ENCODE measurements around the gene ODAPH.
"Not testable (repeated sequence)": the region's sequence is repeated elsewhere in the genome, so short reads cannot be mapped to it uniquely, and the experiment has no call there.

DNA sequence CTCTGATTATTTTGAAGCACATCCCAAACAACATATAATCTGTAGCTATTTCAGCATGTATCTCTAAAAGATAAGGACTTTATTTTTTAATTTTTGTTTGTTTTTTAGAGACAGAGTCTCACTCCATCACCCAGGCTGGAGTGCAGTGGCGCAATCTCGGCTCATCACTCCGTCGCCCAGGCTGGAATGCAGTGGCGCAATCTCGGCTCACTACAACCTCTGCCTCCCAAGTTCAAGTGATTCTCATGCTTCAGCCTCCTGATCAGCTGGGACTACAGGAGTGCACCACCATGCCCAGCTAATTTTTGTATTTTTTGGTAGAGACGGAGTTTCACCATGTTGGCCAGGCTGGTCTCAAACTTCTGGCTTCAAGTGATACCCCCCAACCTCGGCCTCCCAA, 11.6 kb upstream of the ODAPH start:
- TF ChIP-seq, protein P1, sequence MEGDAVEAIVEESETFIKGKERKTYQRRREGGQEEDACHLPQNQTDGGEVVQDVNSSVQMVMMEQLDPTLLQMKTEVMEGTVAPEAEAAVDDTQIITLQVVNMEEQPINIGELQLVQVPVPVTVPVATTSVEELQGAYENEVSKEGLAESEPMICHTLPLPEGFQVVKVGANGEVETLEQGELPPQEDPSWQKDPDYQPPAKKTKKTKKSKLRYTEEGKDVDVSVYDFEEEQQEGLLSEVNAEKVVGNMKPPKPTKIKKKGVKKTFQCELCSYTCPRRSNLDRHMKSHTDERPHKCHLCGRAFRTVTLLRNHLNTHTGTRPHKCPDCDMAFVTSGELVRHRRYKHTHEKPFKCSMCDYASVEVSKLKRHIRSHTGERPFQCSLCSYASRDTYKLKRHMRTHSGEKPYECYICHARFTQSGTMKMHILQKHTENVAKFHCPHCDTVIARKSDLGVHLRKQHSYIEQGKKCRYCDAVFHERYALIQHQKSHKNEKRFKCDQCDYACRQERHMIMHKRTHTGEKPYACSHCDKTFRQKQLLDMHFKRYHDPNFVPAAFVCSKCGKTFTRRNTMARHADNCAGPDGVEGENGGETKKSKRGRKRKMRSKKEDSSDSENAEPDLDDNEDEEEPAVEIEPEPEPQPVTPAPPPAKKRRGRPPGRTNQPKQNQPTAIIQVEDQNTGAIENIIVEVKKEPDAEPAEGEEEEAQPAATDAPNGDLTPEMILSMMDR (IDR thresholded peaks at IDR 0.05): not testable (repeated sequence)
- not testable (repeated sequence) for TF ChIP-seq POLR2A (IDR thresholded peaks at IDR 0.05)
